ENCODE data around the gene SIVA1. TPM values are rescaled to one million over a fixed set of nuclear protein-coding genes. Genes with fewer than 3 reads are reported as not detected.

SIVA1 gene
- polyA plus RNA-seq, 2 donors, result 60.5 to 159 TPM

DNA sequence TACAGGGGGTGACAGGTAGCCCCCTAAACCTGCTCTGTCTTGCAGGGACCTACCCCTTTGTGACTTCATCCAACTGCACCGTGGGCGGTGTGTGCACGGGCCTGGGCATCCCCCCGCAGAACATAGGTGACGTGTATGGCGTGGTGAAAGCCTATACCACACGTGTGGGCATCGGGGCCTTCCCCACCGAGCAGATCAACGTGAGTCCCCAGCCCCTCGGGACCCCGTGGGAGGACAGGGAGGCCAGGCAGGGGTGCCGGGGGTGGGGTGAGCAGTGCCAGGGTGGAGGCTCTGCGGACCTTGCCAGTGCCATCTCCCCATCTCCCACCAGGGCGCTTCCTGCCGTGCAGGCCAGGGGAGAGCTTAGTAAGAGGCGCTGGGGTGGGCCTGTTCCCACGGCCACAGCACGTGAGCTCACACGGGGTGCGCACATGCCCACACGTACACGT, 11.1 kb upstream of the SIVA1 start:
- peaks cover 0 to 14% of the 10 kb centered on the region in 2 donors for H3K4me1 ChIP-seq (ENCODE audit: control insufficient read depth in 2 of 2, insufficient read depth in 2 of 2, low read length in 1 of 2)
- no peak overlapping the region for H3K4me3 ChIP-seq (ENCODE audit: low read depth in 1 of 2, low read length in 2 of 2)
- no peaks in the 10 kb centered on the region for H3K9me3 ChIP-seq (ENCODE audit: control insufficient read depth in 2 of 2, insufficient read depth in 1 of 2, low read depth in 1 of 2, low read length in 1 of 2)
- H3K36me3 ChIP-seq (ENCODE audit: control insufficient read depth in 2 of 2, insufficient read depth in 2 of 2, low read length in 1 of 2), result peaks cover 0 to 15% of the 10 kb centered on the region in 2 donors
- no peaks in the 10 kb centered on the region for H3K27me3 ChIP-seq (ENCODE audit: control insufficient read depth in 1 of 2, insufficient read depth in 2 of 2, low read length in 2 of 2)
- 83 to 91% methylated on average over 23 of the region's 23 CpGs for WGBS, 2 donors
- no peak overlapping the region for H3K27ac ChIP-seq (ENCODE audit: low read depth in 2 of 2, low read length in 1 of 2)

- H3K27ac ChIP-seq (ENCODE audit: low read depth in 2 of 2, low read length in 1 of 2), result no peak overlapping the region
- H3K4me1 ChIP-seq (ENCODE audit: control insufficient read depth in 2 of 2, insufficient read depth in 2 of 2, low read length in 1 of 2), result peaks cover under 1 to 15% of the 10 kb centered on the region in 2 donors
- WGBS, 2 donors, result 92 to 95% methylated on average over 32 of the region's 32 CpGs
- peaks cover 0 to 15% of the 10 kb centered on the region in 2 donors for H3K36me3 ChIP-seq (ENCODE audit: control insufficient read depth in 2 of 2, insufficient read depth in 2 of 2, low read length in 1 of 2)
- no peaks in the 10 kb centered on the region for H3K27me3 ChIP-seq (ENCODE audit: control insufficient read depth in 1 of 2, insufficient read depth in 2 of 2, low read length in 2 of 2)
- H3K9me3 ChIP-seq (ENCODE audit: control insufficient read depth in 2 of 2, insufficient read depth in 1 of 2, low read depth in 1 of 2, low read length in 1 of 2), result no peaks in the 10 kb centered on the region
- H3K4me3 ChIP-seq (ENCODE audit: low read depth in 1 of 2, low read length in 2 of 2), result no peak overlapping the region
Observed at GRCh38 chr14:104742586-104743455, 10.1 kb upstream of the SIVA1 start.

GRCh38 chr14:104743461-104744380, 9.2 kb upstream of the SIVA1 start:
- H3K36me3 ChIP-seq (ENCODE audit: control insufficient read depth in 2 of 2, insufficient read depth in 2 of 2, low read length in 1 of 2), result peaks cover 0 to 15% of the 10 kb centered on the region in 2 donors
- no peaks in the 10 kb centered on the region for H3K9me3 ChIP-seq (ENCODE audit: control insufficient read depth in 2 of 2, insufficient read depth in 1 of 2, low read depth in 1 of 2, low read length in 1 of 2)
- no peak overlapping the region for H3K4me3 ChIP-seq (ENCODE audit: low read depth in 1 of 2, low read length in 2 of 2)
- H3K27ac ChIP-seq (ENCODE audit: low read depth in 2 of 2, low read length in 1 of 2), result no peak overlapping the region
- H3K4me1 ChIP-seq (ENCODE audit: control insufficient read depth in 2 of 2, insufficient read depth in 2 of 2, low read length in 1 of 2), result peaks cover 2 to 18% of the 10 kb centered on the region in 2 donors
- H3K27me3 ChIP-seq (ENCODE audit: control insufficient read depth in 1 of 2, insufficient read depth in 2 of 2, low read length in 2 of 2), result no peaks in the 10 kb centered on the region
- WGBS, 2 donors, result 87 to 91% methylated on average over 28 of the region's 28 CpGs

- no peak overlapping the region for H3K4me3 ChIP-seq (ENCODE audit: low read depth in 1 of 2, low read length in 2 of 2)
- peaks cover 0 to 15% of the 10 kb centered on the region in 2 donors for H3K36me3 ChIP-seq (ENCODE audit: control insufficient read depth in 2 of 2, insufficient read depth in 2 of 2, low read length in 1 of 2)
- no peaks in the 10 kb centered on the region for H3K9me3 ChIP-seq (ENCODE audit: control insufficient read depth in 2 of 2, insufficient read depth in 1 of 2, low read depth in 1 of 2, low read length in 1 of 2)
- 92 to 93% methylated on average over 10 of the region's 10 CpGs for WGBS, 2 donors
- H3K27ac ChIP-seq (ENCODE audit: low read depth in 2 of 2, low read length in 1 of 2), result no peak overlapping the region
- H3K27me3 ChIP-seq (ENCODE audit: control insufficient read depth in 1 of 2, insufficient read depth in 2 of 2, low read length in 2 of 2), result no peaks in the 10 kb centered on the region
- H3K4me1 ChIP-seq (ENCODE audit: control insufficient read depth in 2 of 2, insufficient read depth in 2 of 2, low read length in 1 of 2), result peaks cover 2 to 25% of the 10 kb centered on the region in 2 donors
Observed at GRCh38 chr14:104744484-104744883, 8.5 kb upstream of the SIVA1 start.

GRCh38 chr14:104745431-104745830, 7.5 kb upstream of the SIVA1 start:
- WGBS, 2 donors, result 95% methylated on average over 9 of the region's 9 CpGs
- Histone ChIP-seq H3K4me3 (ENCODE audit: low read depth in 1 of 2, low read length in 2 of 2) (no peak overlapping the region), H3K27ac (ENCODE audit: low read depth in 2 of 2, low read length in 1 of 2) (no peak overlapping the region), H3K4me1 (ENCODE audit: control insufficient read depth in 2 of 2, insufficient read depth in 2 of 2, low read length in 1 of 2) (peaks cover 2 to 28% of the 10 kb centered on the region in 2 donors), H3K9me3 (ENCODE audit: control insufficient read depth in 2 of 2, insufficient read depth in 1 of 2, low read depth in 1 of 2, low read length in 1 of 2) (no peaks in the 10 kb centered on the region), H3K27me3 (ENCODE audit: control insufficient read depth in 1 of 2, insufficient read depth in 2 of 2, low read length in 2 of 2) (no peaks in the 10 kb centered on the region), H3K36me3 (ENCODE audit: control insufficient read depth in 2 of 2, insufficient read depth in 2 of 2, low read length in 1 of 2) (peaks cover 0 to 11% of the 10 kb centered on the region in 2 donors)

GRCh38 chr14:104746071-104746545, 6.8 kb upstream of the SIVA1 start:
- Histone ChIP-seq H3K4me1 (ENCODE audit: control insufficient read depth in 2 of 2, insufficient read depth in 2 of 2, low read length in 1 of 2) (peaks cover 2 to 28% of the 10 kb centered on the region in 2 donors), H3K36me3 (ENCODE audit: control insufficient read depth in 2 of 2, insufficient read depth in 2 of 2, low read length in 1 of 2) (peaks cover 0 to 7% of the 10 kb centered on the region in 2 donors), H3K9me3 (ENCODE audit: control insufficient read depth in 2 of 2, insufficient read depth in 1 of 2, low read depth in 1 of 2, low read length in 1 of 2) (no peaks in the 10 kb centered on the region), H3K27me3 (ENCODE audit: control insufficient read depth in 1 of 2, insufficient read depth in 2 of 2, low read length in 2 of 2) (no peaks in the 10 kb centered on the region), H3K27ac (ENCODE audit: low read depth in 2 of 2, low read length in 1 of 2) (peak overlapping the region; percentile 68 to 71), H3K4me3 (ENCODE audit: low read depth in 1 of 2, low read length in 2 of 2) (no peak overlapping the region)
- WGBS, 2 donors, result 42 to 59% methylated on average over 13 of the region's 13 CpGs

GRCh38 chr14:104746934-104747481, 5.9 kb upstream of the SIVA1 start:
- Histone ChIP-seq H3K36me3 (ENCODE audit: control insufficient read depth in 2 of 2, insufficient read depth in 2 of 2, low read length in 1 of 2) (peaks cover 0 to 7% of the 10 kb centered on the region in 2 donors), H3K9me3 (ENCODE audit: control insufficient read depth in 2 of 2, insufficient read depth in 1 of 2, low read depth in 1 of 2, low read length in 1 of 2) (no peaks in the 10 kb centered on the region), H3K27ac (ENCODE audit: low read depth in 2 of 2, low read length in 1 of 2) (peak overlapping the region; percentile 68 to 71), H3K4me3 (ENCODE audit: low read depth in 1 of 2, low read length in 2 of 2) (no peak overlapping the region), H3K4me1 (ENCODE audit: control insufficient read depth in 2 of 2, insufficient read depth in 2 of 2, low read length in 1 of 2) (peaks cover 2 to 31% of the 10 kb centered on the region in 2 donors), H3K27me3 (ENCODE audit: control insufficient read depth in 1 of 2, insufficient read depth in 2 of 2, low read length in 2 of 2) (no peaks in the 10 kb centered on the region)
- WGBS, 2 donors, result 24 to 46% methylated on average over 7 of the region's 7 CpGs

DNA sequence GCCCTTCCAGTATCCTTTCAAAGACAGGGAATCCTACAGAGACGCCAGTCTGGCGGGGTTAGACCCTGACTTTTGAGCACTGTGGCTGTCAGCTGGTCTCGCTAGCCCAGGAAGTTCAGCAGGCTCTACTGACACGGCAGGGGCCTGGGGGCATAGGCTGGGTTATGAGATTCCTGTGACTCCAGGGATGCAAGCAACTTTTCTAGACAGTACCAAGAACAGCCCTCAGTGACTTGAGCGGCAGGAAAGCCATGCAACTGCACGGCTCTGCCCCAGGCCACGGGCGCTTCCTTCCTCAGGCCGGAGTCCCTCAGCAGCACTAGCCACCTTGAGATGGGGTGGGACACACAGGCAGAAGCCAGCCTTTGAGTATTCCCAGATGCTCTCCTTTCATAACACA, 5.1 kb upstream of the SIVA1 start:
- H3K27ac ChIP-seq (ENCODE audit: low read depth in 2 of 2, low read length in 1 of 2), result peak overlapping the region; percentile 62 to 71
- no peak overlapping the region for H3K4me3 ChIP-seq (ENCODE audit: low read depth in 1 of 2, low read length in 2 of 2)
- WGBS, 2 donors, result 48 to 72% methylated on average over 9 of the region's 9 CpGs
- H3K4me1 ChIP-seq (ENCODE audit: control insufficient read depth in 2 of 2, insufficient read depth in 2 of 2, low read length in 1 of 2), result peaks cover 2 to 34% of the 10 kb centered on the region in 2 donors
- H3K36me3 ChIP-seq (ENCODE audit: control insufficient read depth in 2 of 2, insufficient read depth in 2 of 2, low read length in 1 of 2), result peaks cover 0 to 7% of the 10 kb centered on the region in 2 donors
- H3K27me3 ChIP-seq (ENCODE audit: control insufficient read depth in 1 of 2, insufficient read depth in 2 of 2, low read length in 2 of 2), result no peaks in the 10 kb centered on the region
- no peaks in the 10 kb centered on the region for H3K9me3 ChIP-seq (ENCODE audit: control insufficient read depth in 2 of 2, insufficient read depth in 1 of 2, low read depth in 1 of 2, low read length in 1 of 2)

DNA sequence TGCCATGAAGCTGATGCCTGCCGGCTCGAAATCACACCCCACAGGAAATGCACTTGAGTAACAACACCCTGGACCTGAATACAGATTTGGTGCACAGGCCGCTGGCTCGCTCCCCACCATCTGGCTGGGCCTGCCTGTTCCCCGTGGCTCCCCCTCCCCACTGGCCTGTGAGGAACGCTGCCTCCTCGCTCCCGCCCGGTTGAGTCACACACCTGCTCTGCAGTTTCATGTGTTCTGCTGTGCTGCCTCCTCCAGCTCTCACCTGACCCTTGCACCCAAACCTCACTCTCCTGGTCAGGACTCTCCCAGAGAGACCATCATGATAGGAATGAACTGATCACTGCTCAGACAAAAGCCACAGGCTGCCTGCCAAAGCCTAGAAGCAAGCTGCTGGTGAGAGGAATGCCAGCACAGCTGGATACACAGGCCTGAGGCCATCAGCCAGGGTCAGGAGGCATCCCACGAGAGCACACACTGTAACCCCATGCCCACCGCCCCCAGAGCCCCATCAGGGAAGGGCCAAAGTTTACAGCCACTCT, 3.8 kb upstream of the SIVA1 start:
- peaks cover 2 to 39% of the 10 kb centered on the region in 2 donors for H3K4me1 ChIP-seq (ENCODE audit: control insufficient read depth in 2 of 2, insufficient read depth in 2 of 2, low read length in 1 of 2)
- peaks cover 0 to 2% of the 10 kb centered on the region in 2 donors for H3K36me3 ChIP-seq (ENCODE audit: control insufficient read depth in 2 of 2, insufficient read depth in 2 of 2, low read length in 1 of 2)
- H3K27me3 ChIP-seq (ENCODE audit: control insufficient read depth in 1 of 2, insufficient read depth in 2 of 2, low read length in 2 of 2), result no peaks in the 10 kb centered on the region
- H3K27ac ChIP-seq (ENCODE audit: low read depth in 2 of 2, low read length in 1 of 2), result peak overlapping the region; percentile 70 to 71
- H3K9me3 ChIP-seq (ENCODE audit: control insufficient read depth in 2 of 2, insufficient read depth in 1 of 2, low read depth in 1 of 2, low read length in 1 of 2), result no peaks in the 10 kb centered on the region
- H3K4me3 ChIP-seq (ENCODE audit: low read depth in 1 of 2, low read length in 2 of 2), result no peak overlapping the region
- 36 to 50% methylated on average over 11 of the region's 11 CpGs for WGBS, 2 donors
